SU-DHL-6 (cell line): Measurements from ENCODE around the gene PNN.
"Not testable (repeated sequence)": the region's sequence is repeated elsewhere in the genome, so short reads cannot be mapped to it uniquely, and the experiment has no call there.

Experiments used
- H2AFZ ChIP-seq: fragments of 200-600 bp; sonication (generic); 2 replicates; pipeline ENCODE4 v1.6.1; 2014; ENCODE audit warnings: low read depth, mild to moderate bottlenecking, moderate library complexity, mixed read lengths, antibody characterized with exemption, low read length; ENCODE audit not compliant: severe bottlenecking
- H3F3A ChIP-seq: fragments of 200-600 bp; shearing (Covaris generic); 2 replicates; pipeline ENCODE4 v1.6.0; 2016; ENCODE audit warnings: antibody characterized with exemption, mild to moderate bottlenecking; ENCODE audit not compliant: insufficient read depth
- H3K27ac ChIP-seq: fragments of 200-600 bp; sonication (generic); 2 replicates; pipeline ENCODE4 v1.5.1; 2016; ENCODE audit warnings: low read depth, mild to moderate bottlenecking, low read length, moderate library complexity, mixed read lengths
- H3K27me3 ChIP-seq: fragments of 200-600 bp; sonication (generic), shearing (Covaris generic); 2 replicates; pipeline ENCODE4 v1.6.0; 2014; ENCODE audit warnings: mild to moderate bottlenecking, low read length
- H3K36me3 ChIP-seq: fragments of 200-600 bp; sonication (generic); 2 replicates; pipeline ENCODE4 v1.6.1; 2014; ENCODE audit warnings: mild to moderate bottlenecking, low read length, mixed read lengths
- H3K4me2 ChIP-seq: fragments of 300-600, 200-600 bp; shearing (Covaris generic), sonication (generic); 2 replicates; pipeline ENCODE4 v1.6.0; 2014; ENCODE audit warnings: low read length, low read depth, mild to moderate bottlenecking; ENCODE audit not compliant: poor library complexity, severe bottlenecking
- H3K4me3 ChIP-seq: fragments of 200-600 bp; sonication (generic); 2 replicates; pipeline ENCODE4 v1.5.1; 2014; ENCODE audit warnings: antibody characterized with exemption, low read length, mild to moderate bottlenecking, mixed read lengths; ENCODE audit not compliant: insufficient read depth, poor library complexity, severe bottlenecking
- H3K79me2 ChIP-seq: fragments of 200-600 bp; sonication (generic); 2 replicates; pipeline ENCODE4 v1.6.1; 2014; ENCODE audit warnings: mild to moderate bottlenecking, low read length, moderate library complexity; ENCODE audit not compliant: insufficient read depth
- H3K9ac ChIP-seq: fragments of 200-600 bp; sonication (generic); 2 replicates; pipeline ENCODE4 v1.7.0; 2014; ENCODE audit warnings: mild to moderate bottlenecking, low read length
- H3K9me2 ChIP-seq: fragments of 200-600 bp; sonication (generic); replicated peaks from 2 replicates; pipeline ENCODE4 v1.6.1; 2014; ENCODE audit warnings: low read length; ENCODE audit not compliant: insufficient read depth
- H3K9me3 ChIP-seq: fragments of 200-600 bp; sonication (generic); 2 replicates; pipeline ENCODE4 v1.6.1; 2014; ENCODE audit warnings: low read length, mixed read lengths; ENCODE audit not compliant: insufficient read depth
- H4K20me1 ChIP-seq: fragments of 200-600 bp; sonication (generic); 2 replicates; pipeline ENCODE4 v1.6.1; 2014; ENCODE audit warnings: low read depth, mild to moderate bottlenecking, antibody characterized with exemption, low read length, moderate library complexity, mixed read lengths
- CTCF ChIP-seq: fragments of 200-600 bp; sonication (generic); IDR thresholded peaks from one replicate; pipeline ENCODE4 v1.5.1; 2017; ENCODE audit warnings: antibody characterized with exemption, mild to moderate bottlenecking, low read length, moderate library complexity; ENCODE audit not compliant: insufficient read depth, poor library complexity, severe bottlenecking
- EZH2phosphoT487 ChIP-seq: fragments of 200-600 bp; sonication (generic), shearing (Covaris generic); conservative IDR thresholded peaks from 2 replicates; pipeline ENCODE4 v1.6.1; 2018; ENCODE audit warnings: mild to moderate bottlenecking, antibody characterized with exemption, low read length, moderate library complexity, mixed read lengths

The PNN gene

GRCh38 chr14:39229601-39230110 is 54.6 kb downstream of the PNN start:
- Histone ChIP-seq H3K36me3 (no peaks in the 10 kb centered on the region), H3K4me3 (no peak overlapping the region), H2AFZ (no peak overlapping the region), H3K79me2 (no peaks in the 10 kb centered on the region), H3K4me2 (no peak overlapping the region), H3K9ac (no peak overlapping the region), H3K27me3 (no peaks in the 10 kb centered on the region), H3K27ac (no peak overlapping the region), H4K20me1 (no peaks in the 10 kb centered on the region), H3K9me2 (no peaks in the 10 kb centered on the region), H3K9me3 (no peaks in the 10 kb centered on the region), H3F3A (no peaks in the 10 kb centered on the region)
- TF ChIP-seq EZH2phosphoT487 (no peak), CTCF (no peak)

GRCh38 chr14:39230416-39231035 is 55.5 kb downstream of the PNN start:
- TF ChIP-seq EZH2phosphoT487, result no peak
- TF ChIP-seq CTCF, result no peak
- no peak overlapping the region for H3K4me2 ChIP-seq
- H3K36me3 ChIP-seq, result no peaks in the 10 kb centered on the region
- no peaks in the 10 kb centered on the region for H3K79me2 ChIP-seq
- no peak overlapping the region for H2AFZ ChIP-seq
- no peaks in the 10 kb centered on the region for H4K20me1 ChIP-seq
- no peaks in the 10 kb centered on the region for H3K9me3 ChIP-seq
- H3K27ac ChIP-seq, result no peak overlapping the region
- no peak overlapping the region for H3K9ac ChIP-seq
- no peaks in the 10 kb centered on the region for H3K27me3 ChIP-seq
- H3K4me3 ChIP-seq, result no peak overlapping the region
- no peaks in the 10 kb centered on the region for H3F3A ChIP-seq
- H3K9me2 ChIP-seq, result no peaks in the 10 kb centered on the region

DNA sequence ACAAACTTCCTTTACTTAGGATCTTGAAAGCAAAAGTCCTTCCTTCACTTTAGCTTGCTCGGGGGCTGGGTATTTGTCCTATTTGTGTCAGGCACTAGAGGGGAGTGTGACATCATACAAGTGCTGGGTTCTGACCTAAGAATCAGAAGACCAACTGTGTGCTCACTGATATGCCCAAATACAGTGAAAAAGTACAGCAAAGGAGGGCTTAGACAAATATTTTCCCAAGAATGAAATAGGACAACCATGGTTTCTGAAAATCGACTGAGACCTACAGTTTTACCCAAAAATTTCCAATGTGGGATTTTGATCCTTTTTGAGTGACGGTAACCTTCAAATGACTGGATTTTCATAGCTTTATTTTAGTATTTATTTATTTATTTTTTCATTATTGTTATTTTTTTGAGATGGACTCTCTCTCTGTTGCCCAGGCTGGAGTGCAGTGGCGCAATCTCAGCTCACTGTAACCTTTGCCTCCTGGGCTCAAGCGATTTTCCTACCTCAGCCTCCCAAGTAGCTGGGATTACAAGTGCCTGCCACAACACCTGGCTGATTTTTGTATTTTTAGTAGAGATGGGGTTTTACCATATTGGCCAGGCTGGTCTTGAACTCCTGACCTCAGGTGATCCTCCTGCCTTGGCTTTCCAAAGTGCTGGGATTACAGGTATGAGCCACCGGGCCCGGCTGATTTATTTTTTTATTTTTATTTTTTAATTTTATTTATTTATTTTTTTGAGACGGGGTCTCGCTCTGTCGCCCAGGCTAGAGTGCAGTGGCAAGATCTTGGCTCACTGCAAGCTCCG is 56.9 kb downstream of the PNN start:
- not testable (repeated sequence) for H4K20me1 ChIP-seq, H3K9me2 ChIP-seq, H3K27me3 ChIP-seq, H3F3A ChIP-seq, H3K9me3 ChIP-seq, H3K79me2 ChIP-seq, H3K36me3 ChIP-seq, H3K27ac ChIP-seq, H3K4me2 ChIP-seq, H3K4me3 ChIP-seq, H3K9ac ChIP-seq
- TF ChIP-seq CTCF, result peak; percentile 37
- H2AFZ ChIP-seq, result peak overlapping the region; percentile 10
